ENCODE measurements around the gene SPANXN4. TPM values are rescaled to one million over a fixed set of nuclear protein-coding genes. Genes with fewer than 3 reads are reported as not detected.

The SPANXN4 gene
- total RNA-seq, 4 donors from 2014 or later: not detected

GRCh38 chrX:143047511-143047910, 21.8 kb downstream of the SPANXN4 start:
- Histone ChIP-seq H3K4me1 (no peaks in the 10 kb centered on the region), H3K36me3 (no peaks in the 10 kb centered on the region), H3K4me3 (no peak overlapping the region), H3K27me3 (no peaks in the 10 kb centered on the region), H3K9me3 (no peaks in the 10 kb centered on the region), H3K27ac (no peak overlapping the region)
- DNase-seq (ENCODE audit: low spot score in 2 of 2): no peak
- 76% methylated on average over 2 of the region's 2 CpGs for WGBS
- TF ChIP-seq EP300 (IDR thresholded peaks at IDR 0.05) (no peak), POLR2A (IDR thresholded peaks at IDR 0.05) (no peak), CTCF (IDR thresholded peaks at IDR 0.05) (no peak), POLR2AphosphoS5 (IDR thresholded peaks at IDR 0.05) (no peak)

- no peak for DNase-seq (ENCODE audit: low spot score in 2 of 2)
- H3K4me1 ChIP-seq: no peaks in the 10 kb centered on the region
- TF ChIP-seq POLR2A (IDR thresholded peaks at IDR 0.05): no peak
- no peak for TF ChIP-seq EP300 (IDR thresholded peaks at IDR 0.05)
- no peak for TF ChIP-seq POLR2AphosphoS5 (IDR thresholded peaks at IDR 0.05)
- TF ChIP-seq CTCF (IDR thresholded peaks at IDR 0.05): no peak
- H3K27ac ChIP-seq: no peak overlapping the region
- 78% methylated on average over 4 of the region's 4 CpGs for WGBS
- no peak overlapping the region for H3K4me3 ChIP-seq
- no peaks in the 10 kb centered on the region for H3K27me3 ChIP-seq
- H3K36me3 ChIP-seq: no peaks in the 10 kb centered on the region
- H3K9me3 ChIP-seq: no peaks in the 10 kb centered on the region
These were observed 32.4 kb downstream of the SPANXN4 start for GRCh38 chrX:143058120-143058519.

- 83% methylated on average over 3 of the region's 3 CpGs for WGBS
- DNase-seq (ENCODE audit: low spot score in 2 of 2): no peak
These were observed 55.5 kb downstream of the SPANXN4 start for GRCh38 chrX:143081231-143081630.

GRCh38 chrX:143082537-143082936, 56.8 kb downstream of the SPANXN4 start:
- no peak overlapping the region for H3K27ac ChIP-seq
- H3K27me3 ChIP-seq: no peaks in the 10 kb centered on the region
- no peak overlapping the region for H3K4me3 ChIP-seq
- 80% methylated on average over 2 of the region's 2 CpGs for WGBS
- H3K4me1 ChIP-seq: no peaks in the 10 kb centered on the region
- no peaks in the 10 kb centered on the region for H3K36me3 ChIP-seq
- TF ChIP-seq CTCF (IDR thresholded peaks at IDR 0.05): no peak
- no peak for TF ChIP-seq POLR2AphosphoS5 (IDR thresholded peaks at IDR 0.05)
- TF ChIP-seq EP300 (IDR thresholded peaks at IDR 0.05): no peak
- TF ChIP-seq POLR2A (IDR thresholded peaks at IDR 0.05): no peak
- no peak for DNase-seq (ENCODE audit: low spot score in 2 of 2)
- no peaks in the 10 kb centered on the region for H3K9me3 ChIP-seq

More at GRCh38 chrX:143081231-143081630, 55.5 kb downstream of the SPANXN4 start:
- Histone ChIP-seq H3K27me3 (no peaks in the 10 kb centered on the region), H3K27ac (no peak overlapping the region), H3K9me3 (no peaks in the 10 kb centered on the region), H3K4me1 (no peaks in the 10 kb centered on the region), H3K36me3 (no peaks in the 10 kb centered on the region), H3K4me3 (no peak overlapping the region)
- TF ChIP-seq EP300 (IDR thresholded peaks at IDR 0.05): no peak
- no peak for TF ChIP-seq CTCF (IDR thresholded peaks at IDR 0.05)
- TF ChIP-seq POLR2A (IDR thresholded peaks at IDR 0.05): no peak
- no peak for TF ChIP-seq POLR2AphosphoS5 (IDR thresholded peaks at IDR 0.05)
